ENCODE measurements around the gene TET3. TPM values are rescaled to one million over a fixed set of nuclear protein-coding genes. Genes with fewer than 3 reads are reported as not detected.

Gene TET3
- total and polyA plus RNA-seq, 2 donors (not counting 1 experiment from before 2014, with no cell fraction given) = 2.1 to 3.1 TPM

- H2AFZ ChIP-seq (ENCODE audit: low read length) = no peak overlapping the region
- H3K9ac ChIP-seq (ENCODE audit: insufficient read depth, low read length) = no peak overlapping the region
- H3K4me2 ChIP-seq (ENCODE audit: extremely low read depth, insufficient read depth, low read length) = no peak overlapping the region
- no peaks in the 10 kb centered on the region for H3K9me3 ChIP-seq (ENCODE audit: control insufficient read depth, insufficient read depth, low read depth, low read length)
- H3K79me2 ChIP-seq (ENCODE audit: control insufficient read depth, insufficient read depth, low read length) = no peaks in the 10 kb centered on the region
- TF ChIP-seq CTCF (conservative IDR thresholded peaks at IDR 0.05 in 1 of 2, IDR thresholded peaks at IDR 0.05 in 1 of 2; ENCODE audit: low read depth in 1 of 2, low read length in 2 of 2) = no peak
- no peak for TF ChIP-seq EZH2 (IDR thresholded peaks at IDR 0.05; ENCODE audit: low read length, missing control alignments)
- H4K20me1 ChIP-seq (ENCODE audit: control insufficient read depth, extremely low read depth, insufficient read depth, low read length) = no peaks in the 10 kb centered on the region
- DNase-seq (ENCODE audit: low read depth in 2 of 2) = no peak
- H3K4me3 ChIP-seq (replicated peaks in 1 of 4; ENCODE audit: control extremely low read depth in 1 of 4, insufficient read depth in 1 of 4, low read depth in 3 of 4, low read length in 4 of 4) = no peak overlapping the region
- no peaks in the 10 kb centered on the region for H3K27me3 ChIP-seq (ENCODE audit: control insufficient read depth, insufficient read depth, low read length)
- H3K36me3 ChIP-seq (ENCODE audit: control insufficient read depth, insufficient read depth, low read length) = peaks cover 1% of the 10 kb centered on the region
- H3K27ac ChIP-seq (ENCODE audit: insufficient read depth, low read length) = no peak overlapping the region
- no peaks in the 10 kb centered on the region for H3K4me1 ChIP-seq (ENCODE audit: control insufficient read depth, extremely low read depth, insufficient read depth, low read length)
Measured at GRCh38 chr2:73964223-73964622, 20.5 kb upstream of the TET3 start.

- Histone ChIP-seq H3K27ac (ENCODE audit: insufficient read depth, low read length) (no peak overlapping the region), H3K9me3 (ENCODE audit: control insufficient read depth, insufficient read depth, low read depth, low read length) (no peaks in the 10 kb centered on the region), H3K9ac (ENCODE audit: insufficient read depth, low read length) (no peak overlapping the region), H2AFZ (ENCODE audit: low read length) (no peak overlapping the region), H3K27me3 (ENCODE audit: control insufficient read depth, insufficient read depth, low read length) (no peaks in the 10 kb centered on the region), H3K36me3 (ENCODE audit: control insufficient read depth, insufficient read depth, low read length) (no peaks in the 10 kb centered on the region), H4K20me1 (ENCODE audit: control insufficient read depth, extremely low read depth, insufficient read depth, low read length) (no peaks in the 10 kb centered on the region), H3K4me3 (replicated peaks in 1 of 4; ENCODE audit: control extremely low read depth in 1 of 4, insufficient read depth in 1 of 4, low read depth in 3 of 4, low read length in 4 of 4) (no peak overlapping the region), H3K79me2 (ENCODE audit: control insufficient read depth, insufficient read depth, low read length) (no peaks in the 10 kb centered on the region), H3K4me2 (ENCODE audit: extremely low read depth, insufficient read depth, low read length) (no peak overlapping the region), H3K4me1 (ENCODE audit: control insufficient read depth, extremely low read depth, insufficient read depth, low read length) (no peaks in the 10 kb centered on the region)
- TF ChIP-seq EZH2 (IDR thresholded peaks at IDR 0.05; ENCODE audit: low read length, missing control alignments) = no peak
- TF ChIP-seq CTCF (conservative IDR thresholded peaks at IDR 0.05 in 1 of 2, IDR thresholded peaks at IDR 0.05 in 1 of 2; ENCODE audit: low read depth in 1 of 2, low read length in 2 of 2) = no peak
- DNase-seq (ENCODE audit: low read depth in 2 of 2) = no peak
Measured at GRCh38 chr2:73965053-73965452, 19.7 kb upstream of the TET3 start.

GRCh38 chr2:73968357-73968937 lies 16.3 kb upstream of the TET3 start:
- no peak overlapping the region for H2AFZ ChIP-seq (ENCODE audit: low read length)
- H3K4me1 ChIP-seq (ENCODE audit: control insufficient read depth, extremely low read depth, insufficient read depth, low read length) = peaks cover 4% of the 10 kb centered on the region
- no peak for TF ChIP-seq EZH2 (IDR thresholded peaks at IDR 0.05; ENCODE audit: low read length, missing control alignments)
- no peak for TF ChIP-seq CTCF (conservative IDR thresholded peaks at IDR 0.05 in 1 of 2, IDR thresholded peaks at IDR 0.05 in 1 of 2; ENCODE audit: low read depth in 1 of 2, low read length in 2 of 2)

More at GRCh38 chr2:73968357-73968937, 16.3 kb upstream of the TET3 start:
- Histone ChIP-seq H3K9ac (ENCODE audit: insufficient read depth, low read length) (no peak overlapping the region), H3K9me3 (ENCODE audit: control insufficient read depth, insufficient read depth, low read depth, low read length) (no peaks in the 10 kb centered on the region), H3K4me2 (ENCODE audit: extremely low read depth, insufficient read depth, low read length) (no peak overlapping the region), H3K27ac (ENCODE audit: insufficient read depth, low read length) (no peak overlapping the region), H3K79me2 (ENCODE audit: control insufficient read depth, insufficient read depth, low read length) (no peaks in the 10 kb centered on the region), H4K20me1 (ENCODE audit: control insufficient read depth, extremely low read depth, insufficient read depth, low read length) (no peaks in the 10 kb centered on the region), H3K36me3 (ENCODE audit: control insufficient read depth, insufficient read depth, low read length) (no peaks in the 10 kb centered on the region), H3K27me3 (ENCODE audit: control insufficient read depth, insufficient read depth, low read length) (no peaks in the 10 kb centered on the region), H3K4me3 (replicated peaks in 1 of 4; ENCODE audit: control extremely low read depth in 1 of 4, insufficient read depth in 1 of 4, low read depth in 3 of 4, low read length in 4 of 4) (no peak overlapping the region)
- DNase-seq (ENCODE audit: low read depth in 2 of 2) = no peak
